ENCODE data around the gene TSGA10. TPM values are rescaled to one million over a fixed set of nuclear protein-coding genes. Genes with fewer than 3 reads are reported as not detected.
"Not testable (repeated sequence)": the region's sequence is repeated elsewhere in the genome, so short reads cannot be mapped to it uniquely, and the experiment has no call there.

TSGA10 gene
- total RNA-seq, 8 experiments from 2014 or later: 5.6 to 25.2 (median 16.0) TPM

DNA sequence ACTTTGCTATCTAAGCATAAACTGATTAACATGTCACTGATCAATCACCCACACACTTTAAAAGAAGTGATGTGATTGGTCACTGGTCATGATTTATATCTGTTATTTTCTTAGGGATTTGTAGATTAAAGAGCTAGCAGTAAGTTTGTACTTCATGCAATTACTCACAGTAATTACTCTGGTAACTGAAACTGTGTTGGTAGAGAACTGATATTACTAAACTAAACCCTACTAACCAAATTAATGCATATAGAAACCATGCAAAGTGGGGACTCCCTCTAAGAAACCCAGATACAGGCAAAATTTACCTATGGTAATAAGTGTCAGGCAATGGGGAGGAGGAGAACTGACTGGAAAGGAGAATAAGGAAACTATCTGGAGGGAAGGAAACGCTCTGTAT lies 58.0 kb downstream of the TSGA10 start:
- ATAC-seq (replicated peaks in 6 of 8): no peak
- in situ Hi-C loops (cut with MboI; ENCODE audit: low pct_unique_long_range_greater_than_20kb in 2 of 9, low sequenced_read_pairs in 9 of 9, unreplicated experiment in 9 of 9): no loop called here
- no peak overlapping the region for H3K4me3 ChIP-seq
- no peak overlapping the region for H3K27ac ChIP-seq
- no peaks in the 10 kb centered on the region for H3K4me1 ChIP-seq (replicated peaks in 1 of 2)
- WGBS, 10 experiments: 50 to 100% (median 89%) methylated on average over 1 of the region's 1 CpG

DNA sequence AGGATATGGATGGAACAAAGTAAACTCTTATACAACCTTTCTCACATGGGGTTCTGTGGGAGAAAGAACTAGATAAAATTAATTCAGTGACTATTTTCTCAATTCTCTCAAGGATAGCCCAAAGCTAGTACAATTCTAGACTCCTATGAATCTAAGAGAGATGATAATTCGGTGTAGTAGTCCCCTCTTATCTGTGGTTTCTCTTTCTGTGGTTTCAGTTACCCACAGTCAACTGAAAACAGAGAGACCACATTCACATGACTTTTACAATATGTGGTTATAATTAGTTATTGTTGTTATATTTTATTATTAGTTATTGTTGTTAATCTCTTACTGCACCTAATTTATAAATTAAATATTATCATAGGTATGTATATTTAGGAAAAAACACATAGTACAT lies 66.7 kb downstream of the TSGA10 start:
- Histone ChIP-seq H3K27ac (no peak overlapping the region), H3K4me1 (replicated peaks in 1 of 2) (no peaks in the 10 kb centered on the region), H3K4me3 (no peak overlapping the region)
- WGBS, 10 experiments: 50 to 100% (median 80%) methylated on average over 1 of the region's 1 CpG; no CpG with 5 or more reads in 5 of the 10 experiments
- ATAC-seq (replicated peaks in 6 of 8): no peak
- in situ Hi-C loops (cut with MboI; ENCODE audit: low pct_unique_long_range_greater_than_20kb in 2 of 9, low sequenced_read_pairs in 9 of 9, unreplicated experiment in 9 of 9): no loop called here

DNA sequence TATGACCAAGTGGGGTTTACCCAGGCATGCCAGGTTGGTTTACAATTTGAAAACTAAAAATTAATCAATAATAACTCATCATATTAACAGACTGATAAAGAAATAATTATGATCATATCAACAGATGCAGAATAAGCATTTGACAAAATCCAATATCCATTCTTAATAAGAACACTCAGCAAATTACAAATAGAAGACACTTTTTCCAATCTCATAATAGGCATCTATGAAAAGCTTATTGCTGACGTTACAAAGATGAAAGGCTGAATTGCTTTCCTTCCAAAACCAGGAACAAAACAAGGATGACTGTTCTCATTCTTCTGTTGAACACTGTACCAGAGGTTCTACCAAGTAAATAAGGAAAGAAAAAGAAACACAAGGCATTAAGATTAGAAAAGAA lies 68.4 kb downstream of the TSGA10 start:
- H3K4me3 ChIP-seq: no peak overlapping the region
- in situ Hi-C loops (cut with MboI; ENCODE audit: low pct_unique_long_range_greater_than_20kb in 2 of 9, low sequenced_read_pairs in 9 of 9, unreplicated experiment in 9 of 9): no loop called here
- 0 to 100% (median 90%) methylated on average over 1 of the region's 1 CpG; no CpG with 5 or more reads in 1 of the 10 experiments for WGBS, 10 experiments
- H3K4me1 ChIP-seq (replicated peaks in 1 of 2): no peaks in the 10 kb centered on the region
- no peak overlapping the region for H3K27ac ChIP-seq
- ATAC-seq (replicated peaks in 6 of 8): no peak

DNA sequence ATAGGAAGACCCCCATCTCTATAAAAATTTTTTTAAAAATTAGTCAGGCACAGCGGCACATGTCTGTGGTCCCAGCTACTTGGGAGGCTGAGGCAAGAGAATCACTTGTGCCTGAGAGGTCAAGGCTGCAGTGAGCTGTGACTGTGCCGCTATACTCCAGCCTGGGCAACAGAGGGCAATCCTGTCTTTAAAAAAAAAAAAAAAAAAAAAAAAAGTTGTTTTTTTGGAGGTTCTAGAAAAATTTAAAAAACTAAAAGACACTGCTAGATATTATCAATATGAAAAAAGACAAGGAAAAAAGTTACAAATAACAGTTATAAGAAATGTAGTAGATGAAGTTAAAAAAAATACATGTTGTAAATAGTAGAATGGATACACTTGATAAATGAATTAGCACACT lies 69.3 kb downstream of the TSGA10 start:
- peak in 3 of 8 experiments; percentile 31 to 52 (median 43) for ATAC-seq (replicated peaks in 6 of 8)
- Histone ChIP-seq H3K4me1 (replicated peaks in 1 of 2) (no peaks in the 10 kb centered on the region), H3K4me3 (no peak overlapping the region), H3K27ac (no peak overlapping the region)
- in situ Hi-C loops (cut with MboI; ENCODE audit: low pct_unique_long_range_greater_than_20kb in 2 of 9, low sequenced_read_pairs in 9 of 9, unreplicated experiment in 9 of 9): no loop called here
- WGBS, 10 experiments: 71 to 100% (median 93%) methylated on average over 1 to 2 of the region's 2 CpGs; no CpG with 5 or more reads in 3 of the 10 experiments

DNA sequence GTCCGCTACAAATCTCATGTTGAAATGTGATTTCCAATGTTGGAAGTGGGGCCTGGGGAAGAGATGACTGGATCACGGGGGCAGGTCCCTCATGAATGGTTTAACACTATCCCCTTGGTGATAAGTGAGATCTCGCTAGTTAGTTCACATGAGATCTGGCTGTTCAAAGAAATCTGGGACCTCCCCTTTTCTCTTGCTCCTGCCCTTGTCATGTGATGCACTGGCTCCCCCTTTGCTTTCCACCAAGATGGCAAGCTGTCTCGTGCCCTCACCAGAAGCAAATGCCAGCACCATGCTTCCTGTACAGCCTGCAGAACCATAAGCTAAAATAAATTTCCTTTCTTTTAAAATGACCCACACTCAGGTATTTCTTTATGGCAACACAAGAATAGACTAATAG lies 70.5 kb downstream of the TSGA10 start:
- in situ Hi-C loops (cut with MboI; ENCODE audit: low pct_unique_long_range_greater_than_20kb in 2 of 9, low sequenced_read_pairs in 9 of 9, unreplicated experiment in 9 of 9): no loop called here
- H3K27ac ChIP-seq: no peak overlapping the region
- H3K4me3 ChIP-seq: no peak overlapping the region
- no peaks in the 10 kb centered on the region for H3K4me1 ChIP-seq (replicated peaks in 1 of 2)
- 35 to 85% (median 67%) methylated on average over 1 to 4 of the region's 4 CpGs; no CpG with 5 or more reads in 3 of the 10 experiments for WGBS, 10 experiments
- no peak for ATAC-seq (replicated peaks in 6 of 8)

DNA sequence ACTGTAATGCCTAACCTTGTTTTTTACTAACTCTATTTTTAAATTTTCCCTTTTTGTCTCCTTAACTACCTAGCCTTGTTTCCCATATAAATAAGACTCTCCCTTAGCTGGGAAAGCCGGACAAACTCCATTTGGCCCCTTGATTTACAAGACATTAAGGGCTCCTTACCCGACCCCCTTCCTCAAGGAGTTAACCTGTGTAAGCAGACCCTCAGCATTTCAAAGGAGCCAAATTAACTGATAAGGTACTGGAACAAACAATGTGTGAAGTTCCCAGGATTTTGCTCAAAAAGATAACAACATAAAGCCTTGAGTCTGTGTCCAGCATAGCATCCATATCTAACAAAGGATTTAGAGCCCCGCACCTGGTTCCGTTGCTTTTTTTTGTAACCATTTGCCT lies 72.9 kb downstream of the TSGA10 start:
- no peaks in the 10 kb centered on the region for H3K4me1 ChIP-seq (replicated peaks in 1 of 2)
- in situ Hi-C loops (cut with MboI; ENCODE audit: low pct_unique_long_range_greater_than_20kb in 2 of 9, low sequenced_read_pairs in 9 of 9, unreplicated experiment in 9 of 9): no loop called here
- H3K27ac ChIP-seq: no peak overlapping the region
- no peak overlapping the region for H3K4me3 ChIP-seq
- 22 to 60% (median 41%) methylated on average over 2 to 4 of the region's 4 CpGs; no CpG with 5 or more reads in 2 of the 10 experiments for WGBS, 10 experiments
- ATAC-seq (replicated peaks in 6 of 8): no peak

DNA sequence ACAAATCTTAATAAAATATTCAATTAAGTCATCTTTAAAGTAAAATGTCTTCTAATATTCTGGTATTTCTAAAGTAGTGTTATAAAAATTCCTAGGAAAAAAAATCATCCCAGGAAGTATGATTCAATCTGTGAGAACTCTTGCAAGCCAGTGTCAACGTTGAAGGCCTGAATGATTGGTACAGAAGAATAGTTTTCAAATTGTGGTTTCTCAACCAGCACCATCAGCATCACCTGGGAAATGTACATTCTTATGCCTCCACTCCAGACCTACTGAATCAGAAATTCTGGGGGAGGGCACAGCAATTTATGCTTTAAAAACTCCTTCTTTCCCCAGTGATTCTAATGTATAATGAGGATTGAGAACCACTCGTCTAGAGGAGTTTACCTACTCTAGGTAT lies 75.5 kb downstream of the TSGA10 start:
- in situ Hi-C loops (cut with MboI; ENCODE audit: low pct_unique_long_range_greater_than_20kb in 2 of 9, low sequenced_read_pairs in 9 of 9, unreplicated experiment in 9 of 9): no loop called here
- Histone ChIP-seq H3K4me1 (replicated peaks in 1 of 2) (no peaks in the 10 kb centered on the region), H3K4me3 (no peak overlapping the region), H3K27ac (no peak overlapping the region)
- 0 to 83% (median 58%) methylated on average over 1 to 2 of the region's 2 CpGs; no CpG with 5 or more reads in 1 of the 10 experiments for WGBS, 10 experiments
- peak in 1 of 8 experiments; percentile 60 for ATAC-seq (replicated peaks in 6 of 8)

DNA sequence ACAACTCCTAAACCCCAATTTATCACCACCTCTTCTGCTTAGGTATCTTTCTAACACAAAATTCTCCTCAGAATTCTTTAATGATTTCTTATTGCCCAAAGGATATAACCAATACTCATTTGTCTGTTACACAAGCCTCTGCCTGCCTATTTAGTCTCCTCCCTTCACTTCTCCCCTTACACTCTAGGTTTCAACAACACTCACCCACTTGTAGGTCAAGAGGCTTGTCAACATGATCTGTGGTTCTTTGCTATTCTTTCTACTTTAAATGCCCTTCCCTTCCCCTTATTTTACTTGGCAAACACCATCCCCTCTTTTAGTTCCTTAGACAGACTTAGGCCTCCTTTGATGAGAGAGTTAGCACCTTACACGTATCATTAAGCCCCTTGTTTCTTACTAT lies 82.2 kb downstream of the TSGA10 start:
- 27 to 91% (median 83%) methylated on average over 1 of the region's 1 CpG; no CpG with 5 or more reads in 3 of the 10 experiments for WGBS, 10 experiments
- in situ Hi-C loops (cut with MboI; ENCODE audit: low pct_unique_long_range_greater_than_20kb in 2 of 9, low sequenced_read_pairs in 9 of 9, unreplicated experiment in 9 of 9): loop anchor here in 5 of 9 experiments (25.0 kb wide), 2 partner anchors 235 to 435 kb away; no protein-coding TSS in a partner anchor
- ATAC-seq (replicated peaks in 6 of 8): no peak
- no peaks in the 10 kb centered on the region for H3K4me1 ChIP-seq (replicated peaks in 1 of 2)
- H3K27ac ChIP-seq: no peak overlapping the region
- H3K4me3 ChIP-seq: no peak overlapping the region

DNA sequence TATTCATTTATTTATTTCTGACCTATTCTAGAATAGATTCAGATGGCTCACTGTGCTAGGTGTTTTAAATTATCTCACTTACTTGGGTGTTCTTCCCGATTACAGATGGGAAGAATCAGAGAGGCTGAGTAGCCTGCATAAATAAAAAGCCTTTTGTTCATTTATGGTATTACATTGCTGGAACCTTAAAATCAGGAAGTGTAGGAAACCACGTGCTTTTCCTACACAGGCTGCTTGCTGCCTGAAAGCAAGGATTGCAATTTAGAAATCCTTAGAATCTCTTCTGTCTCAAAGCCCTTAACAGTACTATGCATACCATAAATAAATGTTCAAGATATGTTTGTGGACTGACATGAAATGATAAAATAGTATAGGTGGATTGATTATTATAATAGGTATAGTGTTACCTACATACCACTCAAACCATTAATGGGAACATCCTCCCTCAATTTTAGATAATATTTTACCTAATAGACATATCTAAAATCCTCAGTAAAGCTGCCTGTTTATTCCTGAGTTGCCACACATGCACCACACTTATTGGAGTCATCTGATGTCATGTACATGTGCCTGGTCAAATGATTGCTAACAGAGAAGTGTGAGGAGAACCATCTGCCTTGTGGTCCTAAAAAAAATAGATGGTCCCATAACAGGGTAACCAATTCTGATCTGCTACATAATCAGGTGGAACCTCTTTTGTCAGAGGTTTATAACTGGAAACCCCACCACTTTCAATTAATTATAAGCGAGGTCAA lies 86.7 kb downstream of the TSGA10 start:
- in situ Hi-C loops (cut with MboI; ENCODE audit: low pct_unique_long_range_greater_than_20kb in 2 of 9, low sequenced_read_pairs in 9 of 9, unreplicated experiment in 9 of 9): loop anchor here in 5 of 9 experiments (10.0 to 25.0 kb wide), 3 partner anchors 231 to 431 kb away; no protein-coding TSS in a partner anchor
- 23 to 100% (median 73%) methylated on average over 1 to 3 of the region's 3 CpGs; no CpG with 5 or more reads in 1 of the 10 experiments for WGBS, 10 experiments
- no peak for ATAC-seq (replicated peaks in 6 of 8)
- Histone ChIP-seq H3K4me3 (no peak overlapping the region), H3K27ac (no peak overlapping the region), H3K4me1 (replicated peaks in 1 of 2) (no peaks in the 10 kb centered on the region)

DNA sequence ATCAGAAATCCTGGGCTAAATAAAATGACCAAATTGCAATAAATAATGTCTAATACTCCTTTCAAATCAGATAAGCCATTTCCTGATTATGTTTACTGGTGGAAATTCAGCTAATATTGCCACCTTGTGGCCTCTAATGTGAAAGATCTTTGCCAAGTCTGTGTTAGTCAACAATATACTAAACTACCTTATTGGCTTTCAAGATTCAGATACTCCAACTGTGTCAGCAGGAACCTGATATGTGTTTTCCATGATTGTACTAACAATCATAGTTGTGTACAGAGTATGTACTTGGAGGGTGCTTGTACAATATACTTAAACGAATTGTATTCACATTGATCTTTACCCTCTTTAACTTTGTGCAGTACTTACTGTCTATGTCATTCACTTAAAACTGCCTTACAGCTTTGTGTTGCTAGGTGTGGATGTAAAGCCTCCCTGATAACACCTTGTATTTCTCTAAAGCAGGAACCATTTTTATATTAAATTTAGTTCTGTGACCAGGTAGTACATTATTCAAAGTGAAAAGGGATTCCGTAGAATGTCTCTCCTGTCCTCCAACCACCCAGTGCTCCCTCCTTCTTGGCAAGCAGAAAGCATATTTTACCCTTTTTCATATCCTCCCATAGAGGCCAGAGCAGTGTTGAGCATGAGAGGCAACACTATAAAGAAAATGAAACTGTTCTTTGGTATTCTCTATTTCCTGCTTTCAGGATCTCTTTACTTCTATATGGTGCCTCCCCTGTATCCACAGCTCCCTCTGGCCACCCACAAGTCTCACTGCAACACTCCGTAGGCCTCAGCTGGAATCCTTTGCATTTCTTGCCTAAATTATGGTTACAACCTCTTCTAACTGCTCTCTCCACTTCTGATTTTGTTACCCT lies 88.4 kb downstream of the TSGA10 start:
- no peak overlapping the region for H3K4me3 ChIP-seq
- no peaks in the 10 kb centered on the region for H3K4me1 ChIP-seq (replicated peaks in 1 of 2)
- 20 to 100% (median 44%) methylated on average over 1 to 3 of the region's 3 CpGs for WGBS, 10 experiments
- H3K27ac ChIP-seq: no peak overlapping the region
- in situ Hi-C loops (cut with MboI; ENCODE audit: low pct_unique_long_range_greater_than_20kb in 2 of 9, low sequenced_read_pairs in 9 of 9, unreplicated experiment in 9 of 9): loop anchor here in 5 of 9 experiments (10.0 to 25.0 kb wide), 3 partner anchors 229 to 429 kb away; no protein-coding TSS in a partner anchor
- peak in 6 of 8 experiments; percentile 26 to 94 (median 85) for ATAC-seq (replicated peaks in 6 of 8)

DNA sequence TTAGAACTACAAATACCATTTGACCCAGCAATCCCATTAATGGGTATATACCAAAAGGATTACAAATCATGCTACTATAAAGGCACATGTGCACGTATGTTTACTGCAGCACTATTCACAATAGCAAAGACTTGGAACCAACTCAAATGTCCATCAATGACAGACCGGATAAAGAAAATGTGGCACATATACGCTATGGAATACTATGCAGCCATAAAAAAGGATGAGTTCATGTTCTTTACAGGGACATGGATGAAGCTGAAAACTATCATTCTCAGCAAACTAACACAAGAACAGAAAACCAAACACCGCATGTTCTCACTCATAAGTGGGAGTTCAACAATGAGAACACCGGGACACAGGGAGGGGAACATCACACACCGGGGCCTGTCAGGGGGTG lies 105.6 kb downstream of the TSGA10 start:
- H3K27ac ChIP-seq; ATAC-seq (replicated peaks in 6 of 8); H3K4me1 ChIP-seq (replicated peaks in 1 of 2); H3K4me3 ChIP-seq: not testable (repeated sequence)
- WGBS, 10 experiments: 64 to 100% (median 86%) methylated on average over 1 to 3 of the region's 6 CpGs; no CpG with 5 or more reads in 5 of the 10 experiments
- in situ Hi-C loops (cut with MboI; ENCODE audit: low pct_unique_long_range_greater_than_20kb in 2 of 9, low sequenced_read_pairs in 9 of 9, unreplicated experiment in 9 of 9): loop anchor here in 1 of 9 experiments (25.0 kb wide), 1 partner anchor 137 kb away; no protein-coding TSS in a partner anchor

DNA sequence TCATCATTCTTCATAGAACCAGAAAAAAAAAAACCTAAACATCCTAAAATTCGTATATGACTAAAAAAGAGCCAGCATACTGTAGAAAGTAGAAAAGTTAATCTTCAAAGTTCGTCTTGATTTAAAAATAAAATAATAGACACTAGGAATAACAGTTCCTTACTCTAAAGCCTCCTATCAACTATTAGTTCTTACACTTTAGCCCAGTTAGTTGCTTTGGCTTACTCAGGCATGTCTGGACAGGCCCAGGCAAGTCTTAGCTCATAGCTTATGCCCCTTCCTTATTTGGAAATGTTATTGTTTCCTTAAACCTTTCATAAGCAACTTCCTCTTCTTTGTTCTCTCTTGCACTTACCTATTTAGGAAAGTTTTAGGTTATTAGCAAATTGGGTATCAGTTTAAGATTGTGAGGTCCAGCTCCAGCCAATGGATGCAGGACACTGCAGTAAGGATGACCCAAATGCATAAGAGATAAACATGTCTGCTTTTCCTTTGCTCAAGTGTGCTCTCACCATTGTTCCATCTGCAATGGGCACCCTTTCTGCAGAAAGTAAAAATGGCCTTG lies 113.9 kb downstream of the TSGA10 start:
- H3K4me3 ChIP-seq; H3K4me1 ChIP-seq (replicated peaks in 1 of 2); ATAC-seq (replicated peaks in 6 of 8); H3K27ac ChIP-seq: not testable (repeated sequence)
- in situ Hi-C loops (cut with MboI; ENCODE audit: low pct_unique_long_range_greater_than_20kb in 2 of 9, low sequenced_read_pairs in 9 of 9, unreplicated experiment in 9 of 9): loop anchor here in 1 of 9 experiments (25.0 kb wide), 1 partner anchor 129 kb away; no protein-coding TSS in a partner anchor
- WGBS, 10 experiments: 31 to 100% (median 75%) methylated on average over 1 to 2 of the region's 2 CpGs

Data from motor neuron (in vitro differentiated cells).